Endothelial cell of hepatic sinusoid (primary cell): ENCODE measurements around the gene SDF2.
"Not testable (repeated sequence)": the region's sequence is repeated elsewhere in the genome, so short reads cannot be mapped to it uniquely, and the experiment has no call there.

Source experiments
- in situ Hi-C: cut with HindIII; loops from 2 replicates; pipeline ENCODE4 v1.10.0; 2017; ENCODE audit warnings: low sequenced_read_pairs

SDF2 gene

DNA sequence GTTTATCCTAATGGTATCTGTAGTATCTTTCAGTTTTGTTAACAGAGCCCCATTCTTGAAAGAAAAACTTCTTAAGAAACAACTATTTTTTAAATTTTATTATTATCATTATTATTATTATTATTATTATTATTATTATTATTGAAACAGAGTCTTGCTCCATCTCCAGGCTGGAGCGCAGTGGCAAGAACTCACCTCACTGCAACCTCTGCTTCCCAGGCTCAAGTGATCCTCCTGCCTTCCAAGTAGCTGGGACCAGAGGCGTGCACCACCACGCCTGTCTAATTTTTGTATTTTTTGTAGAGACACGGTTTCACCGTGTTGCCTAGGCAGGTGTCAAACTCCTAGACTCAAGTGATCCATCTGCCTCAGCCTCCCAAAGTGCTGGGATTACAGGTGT, 23.7 kb upstream of the SDF2 start:
- in situ Hi-C loops = no loop called here

GRCh38 chr17:28684963-28685362, 23.3 kb upstream of the SDF2 start:
- in situ Hi-C loops = no loop called here

- in situ Hi-C loops = no loop called here
These were observed 20.9 kb upstream of the SDF2 start for GRCh38 chr17:28682655-28683054.

- in situ Hi-C loops = no loop called here
These were observed 14.3 kb upstream of the SDF2 start for GRCh38 chr17:28675980-28676379.

DNA sequence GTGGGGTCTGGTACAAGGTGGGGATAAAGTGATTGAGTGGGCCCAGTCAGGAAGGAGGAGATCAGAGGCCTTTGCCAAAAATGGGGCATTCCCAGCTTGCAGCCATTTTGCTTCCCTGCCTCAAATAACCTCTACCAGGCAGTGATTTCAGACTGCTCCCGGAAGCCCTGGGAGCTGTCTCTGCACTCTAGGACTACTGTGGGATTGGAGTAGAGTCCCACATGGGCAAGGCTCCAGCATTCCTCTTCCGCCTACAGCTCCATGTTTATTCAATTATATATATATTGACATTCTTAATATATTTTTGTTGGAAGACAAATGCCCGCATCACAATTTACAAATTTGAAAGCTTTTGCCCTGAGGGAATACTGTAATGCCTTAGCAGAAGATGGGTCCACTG, 13.8 kb upstream of the SDF2 start:
- in situ Hi-C loops = no loop called here

GRCh38 chr17:28669918-28670317, 8.2 kb upstream of the SDF2 start:
- in situ Hi-C loops = loop anchor here (5.0 to 10.0 kb wide), 2 partner anchors 43 to 55 kb away; partner anchors contain the start of genes NEK8 and TLCD1

DNA sequence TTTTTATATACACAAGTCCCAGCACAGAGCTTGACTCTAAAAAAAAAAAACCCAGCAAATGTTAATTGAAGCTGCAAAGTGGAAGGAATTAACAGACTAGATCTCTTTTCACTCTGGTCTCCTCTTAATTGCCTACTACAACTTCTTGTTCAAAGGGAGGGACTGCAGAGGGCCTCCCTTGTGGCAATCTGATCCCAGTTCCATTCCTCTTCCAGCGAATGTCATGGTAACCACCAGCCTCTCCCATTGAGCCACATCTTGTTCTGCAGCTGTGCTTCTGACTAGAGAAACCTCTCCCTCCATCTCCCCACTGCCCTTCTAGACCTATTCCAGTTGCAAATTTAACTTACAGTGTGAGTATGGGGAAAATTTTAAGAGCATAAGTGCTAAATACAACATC, 6.2 kb upstream of the SDF2 start:
- in situ Hi-C loops = loop anchor here (10.0 kb wide), 1 partner anchor 57 kb away; the partner anchor contains the start of genes NEK8 and TLCD1

GRCh38 chr17:28665994-28666393, 4.3 kb upstream of the SDF2 start:
- in situ Hi-C loops = loop anchor here (10.0 kb wide), 1 partner anchor 59 kb away; the partner anchor contains the start of genes NEK8 and TLCD1

- in situ Hi-C loops = loop anchor here (10.0 kb wide), 1 partner anchor 61 kb away; the partner anchor contains the start of genes NEK8 and TLCD1
These were observed 2.0 kb upstream of the SDF2 start for GRCh38 chr17:28663723-28664122.

- in situ Hi-C loops = loop anchor here (10.0 kb wide), 1 partner anchor 62 kb away; the partner anchor contains the start of genes NEK8 and TLCD1
These were observed 772 bp upstream of the SDF2 start for GRCh38 chr17:28662527-28662829.

DNA sequence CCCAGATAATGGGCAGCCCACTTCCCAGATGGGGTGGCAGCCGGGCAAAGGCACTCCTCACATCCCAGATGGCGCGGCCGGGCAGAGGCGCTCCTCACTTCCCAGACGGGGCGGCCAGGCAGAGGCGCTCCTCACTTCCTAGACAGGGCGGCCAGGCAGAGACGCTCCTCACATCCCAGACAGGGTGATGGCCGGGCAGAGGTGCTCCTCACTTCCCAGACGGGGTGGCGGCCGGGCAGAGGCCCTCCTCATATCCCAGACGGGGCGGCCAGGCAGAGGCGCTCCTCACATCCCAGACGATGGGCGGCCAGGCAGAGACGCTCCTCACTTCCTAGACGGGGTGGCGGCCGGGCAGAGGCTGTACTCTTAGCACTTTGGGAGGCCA, 2.2 kb downstream of the SDF2 start:
- in situ Hi-C loops = not testable (repeated sequence)

- in situ Hi-C loops = not testable (repeated sequence)
These were observed 2.8 kb downstream of the SDF2 start for GRCh38 chr17:28658766-28659496.

- in situ Hi-C loops = not testable (repeated sequence)
These were observed 3.4 kb downstream of the SDF2 start for GRCh38 chr17:28658342-28658741.

DNA sequence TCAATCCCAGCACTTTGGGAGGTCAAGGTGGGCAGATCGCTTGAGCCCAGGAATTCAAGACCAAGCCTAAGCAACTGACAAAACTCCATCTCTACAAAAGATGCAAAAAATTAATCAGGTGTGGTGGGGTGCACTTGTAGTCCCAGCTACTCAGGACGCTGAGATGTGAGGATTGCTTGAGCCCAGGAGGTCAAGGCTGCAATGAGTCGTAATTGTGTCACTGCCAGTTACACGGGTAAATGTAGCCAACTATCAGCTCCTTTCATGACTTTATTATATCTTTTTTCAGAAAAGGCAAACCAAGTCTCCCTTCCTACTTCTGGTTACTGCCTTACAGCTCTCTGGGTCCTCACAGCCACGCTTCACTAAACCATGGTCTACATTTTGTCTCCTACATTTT, 4.0 kb downstream of the SDF2 start:
- in situ Hi-C loops = no loop called here

DNA sequence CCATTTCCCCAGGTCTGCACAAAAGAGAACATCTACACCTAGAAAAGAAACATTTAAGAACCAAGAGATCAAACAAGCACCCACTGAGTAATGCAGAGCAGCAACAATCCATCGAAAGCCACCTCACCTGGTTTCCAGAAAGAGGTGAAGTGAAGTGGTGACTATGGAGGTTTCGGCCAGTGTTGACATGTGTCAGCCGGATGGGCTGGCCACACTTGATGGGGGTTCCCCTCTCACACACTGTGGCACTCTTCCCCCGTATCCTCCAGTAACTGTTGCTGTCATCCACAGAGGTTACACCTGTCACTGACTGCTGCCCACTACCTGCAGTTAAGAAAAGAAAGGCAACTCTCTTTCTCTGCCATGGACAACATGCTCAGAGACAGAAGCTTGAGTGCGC, 6.5 kb downstream of the SDF2 start:
- in situ Hi-C loops = no loop called here

DNA sequence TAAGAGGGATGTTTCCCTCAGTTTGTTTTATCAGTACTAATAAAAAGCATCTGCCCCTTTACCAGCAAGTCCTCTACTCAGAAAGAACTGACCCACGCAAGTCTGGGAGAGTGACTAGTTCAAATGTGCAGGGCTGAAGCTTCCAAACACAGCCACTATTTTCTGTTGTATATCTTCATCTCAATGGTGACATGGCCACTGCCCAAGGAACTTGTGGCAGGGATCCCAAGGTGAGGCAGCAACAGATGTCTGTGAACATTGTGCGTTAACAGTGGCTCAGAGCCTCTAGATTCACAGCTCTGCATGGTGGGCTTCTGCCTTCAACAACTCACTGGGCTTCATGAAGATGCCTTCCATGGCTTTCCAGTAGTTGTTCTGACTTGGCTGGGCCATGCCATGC, 13.0 kb downstream of the SDF2 start:
- in situ Hi-C loops = no loop called here

DNA sequence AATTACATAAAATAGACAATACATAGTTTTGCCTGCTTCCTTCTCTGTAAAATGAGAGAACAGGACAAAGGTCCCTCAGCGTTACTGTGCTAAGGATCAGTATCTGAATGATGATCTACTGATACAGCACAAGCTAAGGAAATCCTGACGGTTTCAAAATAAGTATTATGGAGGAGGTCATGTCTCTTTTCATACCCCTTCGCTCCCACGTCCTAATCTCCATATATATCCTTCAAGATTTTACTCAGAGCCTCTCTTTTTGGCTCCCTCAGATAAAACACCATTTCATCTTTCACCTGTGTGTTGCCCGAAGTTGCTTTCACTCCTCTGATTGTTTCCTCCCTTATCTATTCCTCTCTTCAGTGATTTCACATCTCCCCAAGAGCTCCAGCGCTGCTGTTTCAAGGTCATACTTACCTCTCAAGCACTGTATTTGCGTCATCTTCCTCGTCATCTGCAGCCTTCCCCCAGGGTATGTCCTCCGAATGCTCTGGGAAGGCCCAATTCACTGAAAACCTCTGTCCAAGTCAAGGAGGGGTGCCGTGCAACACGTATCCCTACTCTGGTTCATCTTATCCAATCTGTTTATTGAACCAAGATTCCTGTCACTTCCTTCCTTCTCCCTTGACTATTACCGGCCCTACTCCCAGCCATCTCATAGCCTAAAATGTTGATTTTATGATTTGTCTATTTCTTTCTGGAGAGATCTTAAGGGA, 15.5 kb downstream of the SDF2 start:
- in situ Hi-C loops = no loop called here

DNA sequence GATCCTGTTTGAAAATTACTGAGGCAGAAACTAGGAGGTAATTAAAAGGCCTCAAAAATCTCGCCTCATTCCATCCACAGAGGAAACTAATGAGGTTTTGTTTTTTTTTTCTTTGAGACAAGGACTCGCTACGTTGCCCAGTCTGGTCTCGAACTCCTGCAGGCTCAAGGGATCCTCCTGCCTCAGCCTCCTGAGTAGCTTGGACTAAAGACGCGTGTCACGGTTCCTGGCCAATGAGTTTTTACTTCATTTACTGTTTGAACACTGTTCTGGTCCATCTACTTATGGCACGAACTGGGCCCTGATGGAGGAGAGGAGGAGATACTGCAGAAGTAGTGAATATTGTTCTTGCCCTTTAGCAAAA, 16.1 kb downstream of the SDF2 start:
- in situ Hi-C loops = no loop called here

DNA sequence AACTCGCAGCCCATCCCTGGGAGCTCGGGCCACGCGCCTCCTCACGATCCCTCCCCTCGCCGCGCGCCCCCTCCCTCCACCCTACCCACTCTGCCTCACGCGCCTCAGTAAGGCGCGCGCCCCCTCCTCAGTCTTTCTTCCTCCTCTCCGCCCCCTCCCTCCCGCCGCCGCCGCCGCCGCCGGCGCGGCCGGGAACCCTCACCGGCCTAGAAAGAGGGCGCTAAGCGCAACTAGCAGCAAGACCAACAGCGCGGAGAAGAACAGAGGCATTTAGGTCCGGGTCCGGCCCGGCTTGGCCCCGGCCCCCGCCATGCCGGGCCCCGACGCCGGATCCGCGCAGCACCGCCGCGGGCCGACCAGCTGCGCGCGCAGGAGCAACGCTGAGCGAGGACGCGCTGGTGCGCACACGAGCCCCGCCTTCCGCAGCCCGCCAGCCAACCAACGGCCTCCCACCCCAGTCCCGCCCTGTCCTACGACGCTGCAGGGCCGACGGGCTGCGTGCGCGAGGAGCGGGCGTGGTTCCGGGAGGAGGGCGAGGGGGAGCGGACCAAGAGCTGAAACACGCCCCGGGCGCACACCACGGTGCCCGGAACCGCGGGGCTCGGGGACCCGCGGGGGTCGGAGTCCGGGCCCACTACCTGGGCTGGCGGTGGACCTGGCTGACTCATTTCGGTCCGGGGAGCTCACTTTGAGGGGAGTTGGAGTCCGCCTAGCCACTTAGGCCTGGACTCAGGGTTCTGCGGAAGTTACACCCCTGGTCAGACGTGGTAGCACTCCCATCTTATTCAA, 16.7 kb downstream of the SDF2 start, which contains the start of gene BLTP2:
Gene BLTP2 (minus strand): TSS at position 372 of the 789 bp plus-strand sequence. CDS start 102 bp downstream, at position 270.
- in situ Hi-C loops = no loop called here

GRCh38 chr17:28643983-28644786, 17.5 kb downstream of the SDF2 start:
- in situ Hi-C loops = no loop called here

DNA sequence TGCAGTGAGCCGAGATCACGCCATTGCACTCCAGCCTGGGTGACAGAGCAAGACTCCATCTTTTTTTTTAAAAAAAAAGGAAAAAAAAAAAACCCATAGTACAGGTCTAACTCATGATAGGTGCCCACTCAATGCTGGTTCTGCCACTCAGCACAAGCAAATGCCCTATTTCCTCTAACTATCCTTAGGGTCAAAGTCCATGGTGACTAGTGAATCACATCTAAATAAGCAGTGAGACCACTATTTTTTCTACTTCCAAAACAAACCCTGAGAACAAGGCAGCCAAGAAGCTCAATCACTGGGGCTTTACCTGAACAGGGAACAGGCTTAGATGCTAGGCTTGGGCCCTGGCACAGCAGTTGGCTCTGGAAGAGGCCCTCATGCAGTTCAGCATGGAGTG, 20.1 kb downstream of the SDF2 start:
- in situ Hi-C loops = no loop called here
